DMS53 (cell line): ENCODE data around the gene GNAO1.

Source experiments
- DNase-seq: peaks from one replicate; lab custom pipeline; 2025; lab: John Stamatoyannopoulos, UW

The GNAO1 gene

GRCh38 chr16:56289862-56290261 is 98.6 kb downstream of the GNAO1 start:
- no peak for DNase-seq

DNA sequence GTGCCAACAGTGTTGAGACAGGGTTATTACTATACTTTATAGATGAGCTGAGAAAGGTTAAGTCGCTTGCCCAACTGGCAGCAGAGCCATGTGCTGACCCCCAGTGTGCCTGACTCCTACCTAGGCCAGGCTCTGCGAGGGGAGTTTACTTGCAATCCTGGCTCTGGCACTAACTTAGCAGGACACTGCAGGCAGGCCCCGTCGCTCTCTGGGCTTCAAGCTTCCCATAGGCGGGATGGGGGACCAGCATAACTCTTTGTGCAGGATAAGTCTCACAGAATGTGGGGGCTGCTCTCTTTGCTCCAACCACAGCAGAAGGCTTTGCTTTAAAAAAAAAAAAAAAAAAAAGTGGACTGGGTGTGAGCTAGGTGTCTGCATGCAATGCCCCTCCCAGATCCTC is 102.7 kb downstream of the GNAO1 start:
- DNase-seq, result no peak

DNA sequence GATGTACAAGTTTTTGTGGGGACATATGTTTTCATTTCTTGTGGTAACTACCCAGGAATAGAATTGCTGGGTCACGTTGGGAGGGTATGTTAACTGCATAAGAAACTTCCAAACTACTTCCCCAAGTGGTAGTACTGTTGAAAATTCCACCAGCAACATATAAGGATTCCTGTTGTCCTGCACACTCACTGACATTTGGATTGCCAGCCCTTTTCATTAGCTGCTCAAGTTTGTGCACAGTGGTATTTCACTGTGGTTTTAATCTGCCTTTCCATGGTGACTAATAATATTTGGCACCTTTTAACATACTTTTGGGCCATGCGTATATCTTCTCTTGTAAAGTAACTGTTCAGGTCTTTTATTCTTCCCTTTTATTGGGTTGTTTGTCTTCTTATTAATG is 103.3 kb downstream of the GNAO1 start:
- DNase-seq, result no peak

DNA sequence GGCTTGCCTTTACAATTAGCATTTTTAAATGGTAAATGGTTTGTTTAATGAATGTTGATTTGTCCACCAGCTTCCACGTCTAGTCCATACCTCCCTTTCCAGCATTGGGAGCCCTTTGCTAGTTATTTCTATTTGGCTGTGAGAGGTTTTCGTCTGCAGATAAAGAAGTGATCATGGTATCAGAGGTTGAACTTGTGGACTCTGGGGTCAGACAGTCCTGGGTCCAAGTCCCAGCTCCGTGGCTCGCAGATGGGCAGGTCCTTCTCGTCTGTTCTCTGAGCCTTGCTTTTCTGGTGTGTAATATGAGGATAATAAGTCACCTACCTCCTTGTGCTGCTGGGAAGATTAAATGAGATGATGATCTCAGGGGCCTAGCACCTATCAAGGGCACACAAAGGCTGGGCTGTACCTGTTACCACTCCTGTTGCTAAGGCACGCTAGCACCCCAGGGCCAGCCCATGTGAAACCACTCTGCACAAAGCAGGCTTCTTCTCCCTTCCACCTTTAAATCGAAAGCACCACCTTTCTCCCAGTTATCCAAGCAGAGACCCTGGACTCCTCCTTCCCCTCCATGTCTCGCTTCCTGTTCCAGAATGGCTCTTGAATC is 103.9 kb downstream of the GNAO1 start:
- no peak for DNase-seq

- no peak for DNase-seq
These were observed 104.6 kb downstream of the GNAO1 start for GRCh38 chr16:56295739-56296527.

DNA sequence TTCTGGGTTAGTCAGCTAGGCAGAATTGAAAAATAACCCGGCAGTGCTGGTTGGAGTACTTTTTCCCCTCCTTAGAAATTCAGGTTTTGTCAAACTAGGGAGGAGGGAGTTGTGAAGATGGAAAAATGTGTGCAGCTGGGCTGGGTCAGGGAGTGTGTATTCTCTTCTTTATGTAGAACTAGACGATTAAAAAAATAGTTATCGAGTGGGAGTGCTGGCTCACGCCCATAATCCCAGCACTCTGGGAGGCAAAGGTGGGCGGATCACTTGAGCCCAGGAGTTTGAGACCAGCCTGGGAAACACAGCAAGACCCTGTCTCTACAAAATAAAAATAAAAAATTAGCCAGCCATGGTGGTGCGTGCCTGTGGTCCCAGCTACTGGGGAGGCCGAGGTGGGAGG is 106.4 kb downstream of the GNAO1 start:
- DNase-seq, result no peak

- DNase-seq, result no peak
These were observed 106.8 kb downstream of the GNAO1 start for GRCh38 chr16:56298116-56298515.

DNA sequence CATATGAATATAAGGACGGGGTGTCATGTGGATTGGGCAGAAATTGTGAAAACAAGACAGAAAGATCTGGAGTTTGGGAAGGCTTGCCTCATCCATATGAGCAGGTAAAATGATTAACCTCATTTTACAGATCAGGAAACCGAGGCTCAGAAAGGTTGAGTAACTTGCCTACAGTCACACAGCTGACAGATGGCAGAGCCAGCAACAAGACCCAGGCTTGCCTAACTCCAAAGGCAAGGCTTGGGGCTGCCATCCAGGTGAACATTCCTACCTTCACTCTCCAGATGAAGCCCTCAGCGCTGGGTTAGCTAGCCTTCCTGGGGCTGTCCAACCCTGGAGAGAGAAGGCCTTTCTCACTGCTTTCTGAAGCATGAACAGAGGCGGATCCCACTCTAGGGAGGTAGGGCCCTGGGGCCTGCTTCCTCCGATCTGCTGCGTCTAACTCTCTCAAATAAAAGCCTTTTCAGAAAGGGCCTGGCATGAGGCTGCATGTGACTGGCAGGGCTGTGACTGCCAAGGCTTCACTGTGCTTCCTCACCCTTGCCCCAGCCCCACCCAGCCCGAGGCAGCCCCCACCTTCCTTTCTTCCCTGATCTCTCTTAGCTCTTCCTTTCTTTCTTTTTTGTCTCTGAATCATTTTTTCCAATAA is 107.8 kb downstream of the GNAO1 start:
- DNase-seq, result no peak

- DNase-seq, result no peak
These were observed 108.9 kb downstream of the GNAO1 start for GRCh38 chr16:56300242-56300623.

DNA sequence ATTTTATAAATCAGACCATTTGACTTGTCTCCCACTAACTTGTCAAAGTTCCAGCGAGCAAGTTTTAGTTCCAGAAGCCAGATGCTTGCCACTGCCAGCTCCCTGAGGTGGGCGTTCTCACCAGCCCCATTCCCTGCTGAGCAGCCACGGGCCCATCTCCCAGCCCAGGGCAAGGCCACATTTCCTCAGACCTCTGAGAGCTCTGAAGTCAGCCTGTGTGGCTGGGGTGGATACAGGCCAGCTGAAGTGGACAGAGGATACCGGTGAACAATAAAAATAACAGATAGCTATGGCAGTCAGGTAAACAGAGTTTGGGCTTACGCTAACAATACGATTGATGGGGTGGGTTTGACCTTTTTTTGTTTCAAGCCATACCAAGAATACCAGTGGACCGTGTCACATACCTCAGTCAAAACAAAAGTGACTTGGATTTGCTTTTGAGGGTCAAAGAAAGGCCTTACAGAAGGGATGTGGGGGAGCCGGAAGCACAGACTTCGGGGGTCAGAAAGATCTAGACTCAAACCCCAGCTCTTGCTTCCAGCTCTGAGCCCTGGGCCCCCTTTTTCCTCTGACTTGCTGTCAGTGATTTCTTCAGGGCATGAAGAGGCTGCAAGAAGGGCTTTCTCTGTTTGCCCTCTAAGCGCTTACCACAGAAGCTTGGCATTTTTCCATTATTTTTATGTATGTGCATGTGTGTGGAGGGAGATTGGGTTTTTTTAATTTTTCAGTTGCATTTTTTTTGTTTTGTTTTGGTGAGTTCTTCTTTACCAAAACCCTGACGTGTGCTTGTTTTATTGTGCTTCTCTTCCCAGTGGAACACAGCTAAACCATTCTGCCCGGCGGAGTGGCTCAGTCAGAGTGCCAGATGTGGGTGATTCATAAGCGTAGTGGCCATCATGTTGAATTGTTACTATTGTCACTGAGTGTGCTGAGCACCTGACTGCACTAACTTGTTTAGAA is 109.9 kb downstream of the GNAO1 start:
- DNase-seq, result no peak

GRCh38 chr16:56302506-56302905 is 111.2 kb downstream of the GNAO1 start:
- DNase-seq, result no peak

GRCh38 chr16:56303066-56303715 is 111.9 kb downstream of the GNAO1 start:
- DNase-seq, result no peak

- peak; percentile 50 for DNase-seq
These were observed 112.6 kb downstream of the GNAO1 start for GRCh38 chr16:56303880-56304279.

DNA sequence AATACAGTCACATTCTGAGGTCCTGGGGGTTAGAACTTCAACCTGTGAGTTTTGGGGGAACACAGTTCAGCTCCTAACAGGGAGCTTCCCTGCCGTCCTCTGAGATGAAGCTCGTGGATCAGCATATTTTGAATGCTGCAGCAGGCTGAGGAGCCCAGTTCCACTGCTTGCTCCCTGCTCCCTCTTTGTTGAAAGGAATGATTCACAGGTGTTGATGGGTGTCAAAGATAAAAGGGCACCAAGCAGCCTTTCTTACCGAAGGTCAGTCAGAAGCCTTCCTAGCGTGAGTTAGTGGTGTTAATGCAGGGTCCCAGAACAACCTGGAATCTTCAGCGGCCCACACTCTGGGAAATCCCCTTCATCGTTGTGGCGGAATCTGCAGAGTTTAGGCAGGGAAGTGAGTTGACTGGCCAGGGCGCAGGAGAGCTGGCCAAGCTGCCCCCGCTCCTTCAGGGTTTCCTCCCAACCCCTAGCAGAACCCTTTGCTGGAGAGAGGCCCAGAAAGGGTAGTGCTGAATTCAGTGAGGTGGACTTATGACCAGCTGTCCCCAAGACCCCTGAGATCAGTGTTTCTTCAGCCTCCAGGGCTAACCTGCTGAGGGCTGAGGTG is 114.8 kb downstream of the GNAO1 start:
- DNase-seq, result no peak

GRCh38 chr16:56306690-56307533 is 115.6 kb downstream of the GNAO1 start:
- DNase-seq, result no peak

DNA sequence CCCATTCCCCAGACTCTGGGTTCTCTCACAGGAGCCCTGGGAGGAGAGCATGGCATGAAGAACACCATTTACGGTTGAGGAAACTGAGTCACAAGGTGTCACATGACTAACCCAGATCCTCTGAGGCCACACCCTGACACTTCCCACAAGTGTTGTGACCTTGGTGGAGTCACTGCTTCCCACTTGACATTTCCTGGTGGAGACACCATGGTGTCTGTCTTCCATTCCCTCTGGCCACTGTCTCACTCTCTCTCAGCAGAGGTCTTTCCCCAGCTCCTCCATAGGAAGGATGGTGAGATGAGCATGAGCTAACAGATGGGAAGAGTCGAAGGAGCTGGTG is 116.2 kb downstream of the GNAO1 start:
- no peak for DNase-seq

GRCh38 chr16:56309008-56309407 is 117.7 kb downstream of the GNAO1 start:
- peak; percentile 17 for DNase-seq

DNA sequence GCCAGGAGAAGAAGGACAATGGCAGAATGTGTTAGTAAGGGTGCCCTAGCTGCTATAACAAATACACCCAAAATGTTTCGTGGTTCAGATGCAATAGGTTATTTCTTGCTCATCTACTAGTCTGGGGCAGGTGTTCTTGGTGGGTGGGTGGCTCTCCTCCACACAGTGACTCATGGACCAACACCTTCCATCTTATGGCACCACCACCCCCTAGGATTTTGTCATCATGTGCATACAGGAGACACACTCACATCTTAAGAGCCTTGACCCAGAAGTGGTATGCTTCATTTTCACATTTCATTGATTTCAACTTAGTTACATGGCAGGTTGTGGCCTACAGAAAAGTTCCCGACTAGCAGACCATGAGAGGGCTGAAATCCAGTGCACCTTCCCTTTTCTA is 119.4 kb downstream of the GNAO1 start:
- DNase-seq, result peak; percentile 60

- DNase-seq, result peak; percentile 95
These were observed 120.1 kb downstream of the GNAO1 start for GRCh38 chr16:56311208-56312027.

DNA sequence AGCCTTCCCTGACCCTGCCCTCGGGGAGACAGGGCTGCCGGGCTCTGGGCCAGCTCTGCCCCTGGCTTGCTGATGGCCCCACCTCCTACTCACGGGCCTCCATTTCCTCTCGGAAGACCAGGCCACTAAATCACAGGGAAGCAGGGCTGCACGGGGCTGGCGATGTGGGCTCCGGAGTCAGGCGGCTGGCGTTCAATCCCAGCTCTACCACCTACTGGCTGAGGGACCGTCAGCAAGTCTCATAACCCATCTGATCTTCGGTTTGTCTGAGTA is 120.7 kb downstream of the GNAO1 start:
- DNase-seq, result no peak
